ENCODE data around the gene LRRC3C.

Gene LRRC3C

GRCh38 chr17:39937447-39937846, 9.9 kb downstream of the LRRC3C start:
- Histone ChIP-seq H3K9me3 (no peaks in the 10 kb centered on the region), H3K36me3 (no peaks in the 10 kb centered on the region), H3K4me1 (peaks cover 0 to 9% (median 8%) of the 10 kb centered on the region in 4 donors), H3K27me3 (peaks cover 0 to 3% of the 10 kb centered on the region in 2 donors), H3K4me3 (no peak overlapping the region), H3K27ac (no peak overlapping the region)
- TF ChIP-seq, protein P1, sequence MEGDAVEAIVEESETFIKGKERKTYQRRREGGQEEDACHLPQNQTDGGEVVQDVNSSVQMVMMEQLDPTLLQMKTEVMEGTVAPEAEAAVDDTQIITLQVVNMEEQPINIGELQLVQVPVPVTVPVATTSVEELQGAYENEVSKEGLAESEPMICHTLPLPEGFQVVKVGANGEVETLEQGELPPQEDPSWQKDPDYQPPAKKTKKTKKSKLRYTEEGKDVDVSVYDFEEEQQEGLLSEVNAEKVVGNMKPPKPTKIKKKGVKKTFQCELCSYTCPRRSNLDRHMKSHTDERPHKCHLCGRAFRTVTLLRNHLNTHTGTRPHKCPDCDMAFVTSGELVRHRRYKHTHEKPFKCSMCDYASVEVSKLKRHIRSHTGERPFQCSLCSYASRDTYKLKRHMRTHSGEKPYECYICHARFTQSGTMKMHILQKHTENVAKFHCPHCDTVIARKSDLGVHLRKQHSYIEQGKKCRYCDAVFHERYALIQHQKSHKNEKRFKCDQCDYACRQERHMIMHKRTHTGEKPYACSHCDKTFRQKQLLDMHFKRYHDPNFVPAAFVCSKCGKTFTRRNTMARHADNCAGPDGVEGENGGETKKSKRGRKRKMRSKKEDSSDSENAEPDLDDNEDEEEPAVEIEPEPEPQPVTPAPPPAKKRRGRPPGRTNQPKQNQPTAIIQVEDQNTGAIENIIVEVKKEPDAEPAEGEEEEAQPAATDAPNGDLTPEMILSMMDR (IDR thresholded peaks at IDR 0.05): no peak
- no peak for DNase-seq
- intact Hi-C loops (cut with DNase I; ENCODE audit: low total_unique reads): no loop called here

DNA sequence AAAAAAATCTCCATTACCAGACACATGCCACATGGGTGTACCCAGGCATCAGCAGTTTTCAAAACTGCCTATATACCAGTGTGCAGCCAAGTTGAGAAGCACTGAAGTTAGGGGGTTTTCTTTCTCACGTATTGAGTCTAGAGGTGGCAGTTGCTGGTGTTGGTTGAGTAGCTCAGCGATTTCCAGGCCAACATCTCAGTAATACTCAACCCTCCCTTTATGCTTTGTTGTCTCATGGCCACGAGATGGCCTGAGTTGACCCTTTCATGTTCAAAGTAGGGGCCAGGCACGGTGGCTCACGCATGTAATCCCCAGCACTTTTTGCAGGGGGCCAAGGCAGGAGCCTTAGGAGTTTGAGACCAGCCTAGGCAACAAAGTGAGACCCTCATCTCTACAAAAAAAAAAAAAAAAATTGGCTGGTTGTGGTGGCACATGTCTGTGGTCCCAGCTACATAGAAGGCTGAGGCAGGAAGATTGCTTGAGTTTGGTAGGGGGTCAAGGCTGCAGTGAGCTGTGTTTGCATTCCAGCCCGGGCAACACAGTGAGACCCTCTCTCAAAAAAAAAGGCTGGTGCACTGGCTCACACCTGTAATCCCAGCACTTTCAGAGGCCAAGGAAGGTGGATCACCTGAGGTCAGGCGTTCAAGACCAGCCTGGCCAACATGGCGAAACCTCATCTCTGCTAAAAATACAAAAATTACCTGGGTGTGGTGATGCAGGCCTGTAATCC, 10.8 kb downstream of the LRRC3C start:
- H3K36me3 ChIP-seq: no peaks in the 10 kb centered on the region
- no peak for DNase-seq
- H3K27ac ChIP-seq: no peak overlapping the region
- no peaks in the 10 kb centered on the region for H3K9me3 ChIP-seq
- H3K27me3 ChIP-seq: peaks cover 0 to 11% of the 10 kb centered on the region in 2 donors
- intact Hi-C loops (cut with DNase I; ENCODE audit: low total_unique reads): no loop called here
- H3K4me1 ChIP-seq: peaks cover 0 to 9% (median 8%) of the 10 kb centered on the region in 4 donors
- TF ChIP-seq, protein P1 (IDR thresholded peaks at IDR 0.05): no peak
- no peak overlapping the region for H3K4me3 ChIP-seq

- Histone ChIP-seq H3K4me1 (peaks cover 0 to 3% (median 3%) of the 10 kb centered on the region in 4 donors), H3K27me3 (peaks cover 0 to 19% of the 10 kb centered on the region in 2 donors), H3K27ac (no peak overlapping the region), H3K9me3 (no peaks in the 10 kb centered on the region), H3K4me3 (no peak overlapping the region), H3K36me3 (no peaks in the 10 kb centered on the region)
- no peak for DNase-seq
- TF ChIP-seq, protein P1 (IDR thresholded peaks at IDR 0.05): no peak
- intact Hi-C loops (cut with DNase I; ENCODE audit: low total_unique reads): no loop called here
Observed at GRCh38 chr17:39939106-39939505, 11.6 kb downstream of the LRRC3C start.

DNA sequence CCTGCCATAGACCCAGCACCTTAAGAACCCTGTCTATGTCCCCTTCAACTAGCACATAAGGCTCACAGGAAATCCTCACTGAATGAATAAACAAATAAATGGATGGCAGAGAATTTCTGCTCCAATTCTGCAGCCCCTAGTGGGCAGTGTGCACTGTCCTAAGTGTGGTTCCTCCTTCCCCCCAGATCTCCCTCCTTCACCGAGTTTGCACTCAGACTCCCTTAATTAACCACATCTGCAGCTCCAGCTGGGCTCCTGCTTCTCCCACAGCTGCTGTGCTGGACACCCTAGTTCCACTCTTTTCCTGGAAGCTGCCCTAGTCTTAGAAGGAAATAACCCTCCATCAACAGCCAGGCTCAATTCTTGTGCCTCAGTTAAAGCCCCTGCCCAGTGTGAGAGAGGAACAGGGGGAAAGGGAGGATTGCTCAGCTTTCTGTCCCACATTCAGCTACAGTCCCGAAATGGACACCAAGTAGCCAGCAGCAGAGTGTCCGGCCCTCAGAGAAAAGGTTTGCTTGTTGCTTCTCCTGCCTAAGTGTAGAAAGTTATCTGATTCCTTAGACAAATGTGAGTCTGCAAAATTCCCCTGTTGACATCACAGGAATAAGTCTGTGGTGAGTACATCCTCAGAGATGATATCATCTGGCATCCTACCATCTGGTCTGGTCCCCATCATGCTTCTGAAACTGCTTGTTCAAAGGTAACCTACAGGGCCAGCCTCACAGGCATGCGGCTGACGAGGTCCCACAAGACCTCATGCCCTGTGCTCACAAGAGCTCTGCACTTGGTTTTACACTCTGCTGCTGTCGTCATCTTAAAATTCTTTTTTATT, 12.3 kb downstream of the LRRC3C start:
- intact Hi-C loops (cut with DNase I; ENCODE audit: low total_unique reads): no loop called here
- TF ChIP-seq, protein P1 (IDR thresholded peaks at IDR 0.05): no peak
- no peak overlapping the region for H3K27ac ChIP-seq
- no peaks in the 10 kb centered on the region for H3K9me3 ChIP-seq
- H3K27me3 ChIP-seq: peaks cover 0 to 19% of the 10 kb centered on the region in 2 donors
- H3K4me1 ChIP-seq: peaks cover 0 to 4% (median 0%) of the 10 kb centered on the region in 4 donors
- no peak for DNase-seq
- no peaks in the 10 kb centered on the region for H3K36me3 ChIP-seq
- H3K4me3 ChIP-seq: no peak overlapping the region

DNA sequence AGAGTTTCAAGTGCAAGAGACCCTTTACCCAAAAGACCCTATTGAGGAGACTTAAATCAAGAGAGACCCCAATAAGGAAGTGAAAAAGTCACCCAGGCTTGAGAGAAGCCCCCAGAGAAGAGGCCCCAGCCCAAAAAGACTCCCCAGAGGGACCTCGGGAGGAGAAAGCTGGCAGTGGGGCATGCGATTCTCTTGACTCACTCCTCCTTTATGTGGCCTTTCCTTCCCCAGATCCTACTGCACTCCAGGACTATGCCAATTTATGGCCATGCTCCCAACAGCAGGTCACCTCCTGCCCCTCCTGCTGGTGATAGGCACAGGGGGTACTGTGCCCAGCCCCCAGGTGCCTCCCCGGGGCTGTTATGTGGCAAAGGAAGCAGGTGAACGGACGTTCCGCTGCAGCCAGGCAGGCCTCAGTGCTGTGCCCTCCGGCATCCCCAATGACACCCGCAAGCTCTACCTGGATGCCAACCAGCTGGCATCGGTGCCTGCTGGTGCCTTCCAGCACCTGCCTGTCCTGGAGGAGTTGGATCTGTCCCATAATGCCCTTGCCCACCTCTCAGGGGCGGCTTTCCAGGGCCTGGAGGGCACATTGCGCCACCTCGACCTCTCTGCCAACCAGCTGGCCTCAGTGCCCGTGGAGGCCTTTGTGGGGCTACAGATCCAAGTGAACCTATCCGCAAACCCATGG, 16.3 kb downstream of the LRRC3C start:
- no peak overlapping the region for H3K27ac ChIP-seq
- no peaks in the 10 kb centered on the region for H3K9me3 ChIP-seq
- peaks cover 0 to 19% of the 10 kb centered on the region in 2 donors for H3K27me3 ChIP-seq
- peaks cover 0 to 4% (median 0%) of the 10 kb centered on the region in 4 donors for H3K4me1 ChIP-seq
- DNase-seq: no peak
- no peak overlapping the region for H3K4me3 ChIP-seq
- TF ChIP-seq, protein P1 (IDR thresholded peaks at IDR 0.05): no peak
- intact Hi-C loops (cut with DNase I; ENCODE audit: low total_unique reads): no loop called here
- no peaks in the 10 kb centered on the region for H3K36me3 ChIP-seq
